ENCODE measurements around the gene CD302.
"Not testable (repeated sequence)": the region's sequence is repeated elsewhere in the genome, so short reads cannot be mapped to it uniquely, and the experiment has no call there.

The CD302 gene

DNA sequence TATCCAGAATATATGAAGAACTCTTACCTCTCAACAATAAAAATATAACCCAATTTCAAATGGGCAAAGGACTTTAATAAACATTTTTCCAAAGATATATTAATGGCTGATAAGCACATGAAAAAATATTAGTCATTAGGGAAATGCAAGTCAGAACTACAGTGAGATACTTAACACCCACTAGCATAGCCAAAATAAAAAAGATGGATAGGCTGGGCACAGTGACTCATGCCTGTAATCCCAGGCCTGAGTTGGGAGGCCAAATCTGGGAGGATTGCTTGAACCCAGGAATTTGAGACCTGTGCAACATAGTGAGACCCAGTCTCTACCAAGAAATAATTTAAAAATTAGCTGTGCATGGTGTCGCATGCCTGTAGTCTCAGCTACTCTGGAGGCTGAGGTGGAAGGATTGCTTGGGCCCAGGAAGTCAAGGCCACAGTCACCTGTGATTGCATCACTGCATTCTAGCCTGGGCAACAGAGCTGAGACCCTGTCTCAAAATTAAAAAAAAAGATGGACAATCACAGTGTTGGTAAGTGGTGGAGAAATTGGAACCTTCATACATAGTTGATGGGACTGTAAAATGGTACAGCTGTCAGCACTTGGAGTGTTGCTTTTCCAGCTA, 60.6 kb downstream of the CD302 start:
- TF ChIP-seq CTCF (IDR thresholded peaks at IDR 0.05; ENCODE audit: insufficient read depth, low read length, poor library complexity, severe bottlenecking) = no peak
- DNase-seq (ENCODE audit: extremely low read depth, insufficient read length) = no peak

DNA sequence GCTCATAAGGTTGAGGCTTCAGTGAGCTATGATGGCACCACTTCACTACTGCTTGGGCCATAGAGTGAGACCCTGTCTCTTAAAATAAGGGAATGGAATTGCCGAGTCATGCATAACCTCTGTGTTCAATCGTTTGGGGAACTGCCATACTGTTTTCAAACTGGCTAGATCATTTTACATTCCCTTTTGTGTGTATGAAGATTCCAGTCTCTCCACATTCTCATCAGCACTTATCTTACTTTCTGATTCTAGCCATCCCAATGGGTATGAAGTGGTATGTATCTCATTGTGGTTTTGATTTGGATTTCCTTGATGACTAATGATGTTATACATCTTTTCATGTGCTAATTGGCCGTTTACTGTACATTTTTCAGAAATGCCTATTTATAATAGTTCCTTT, 62.0 kb downstream of the CD302 start:
- no peak for DNase-seq (ENCODE audit: extremely low read depth, insufficient read length)
- Histone ChIP-seq H3K36me3 (ENCODE audit: control insufficient read depth, insufficient read depth, low read length) (peaks cover 23% of the 10 kb centered on the region), H3K4me3 (replicated peaks; ENCODE audit: low read depth, low read length) (no peak overlapping the region), H3K27me3 (replicated peaks; ENCODE audit: control insufficient read depth, insufficient read depth, low read length) (no peaks in the 10 kb centered on the region)
- TF ChIP-seq CTCF (IDR thresholded peaks at IDR 0.05; ENCODE audit: insufficient read depth, low read length, poor library complexity, severe bottlenecking) = no peak

More for the DNA sequence above, 60.6 kb downstream of the CD302 start:
- Histone ChIP-seq H3K4me3 (replicated peaks; ENCODE audit: low read depth, low read length) (no peak overlapping the region), H3K27me3 (replicated peaks; ENCODE audit: control insufficient read depth, insufficient read depth, low read length) (no peaks in the 10 kb centered on the region), H3K36me3 (ENCODE audit: control insufficient read depth, insufficient read depth, low read length) (peaks cover 22% of the 10 kb centered on the region)

GRCh38 chr2:159735648-159736047, 62.4 kb downstream of the CD302 start:
- Histone ChIP-seq H3K4me3 (replicated peaks; ENCODE audit: low read depth, low read length) (no peak overlapping the region), H3K27me3 (replicated peaks; ENCODE audit: control insufficient read depth, insufficient read depth, low read length) (no peaks in the 10 kb centered on the region), H3K36me3 (ENCODE audit: control insufficient read depth, insufficient read depth, low read length) (peaks cover 27% of the 10 kb centered on the region)
- no peak for DNase-seq (ENCODE audit: extremely low read depth, insufficient read length)
- no peak for TF ChIP-seq CTCF (IDR thresholded peaks at IDR 0.05; ENCODE audit: insufficient read depth, low read length, poor library complexity, severe bottlenecking)

DNA sequence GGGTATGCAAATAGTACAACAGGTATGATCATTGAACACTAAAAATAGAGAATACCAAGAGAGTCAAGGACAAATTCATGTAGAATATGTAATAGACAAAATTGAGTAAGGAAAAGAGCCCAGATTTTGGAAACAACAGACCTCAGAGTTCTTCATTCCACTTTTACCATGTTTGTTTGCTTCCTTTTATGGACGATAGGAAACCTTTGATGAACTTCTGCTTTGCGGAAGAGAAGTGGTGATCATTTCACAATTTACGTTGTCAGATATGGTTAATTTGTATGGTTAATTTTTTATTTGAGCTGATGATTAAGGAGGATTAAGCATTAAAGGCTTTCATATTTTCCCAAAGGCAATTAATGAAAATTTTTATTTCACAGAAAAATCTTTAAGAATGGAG, 69.4 kb downstream of the CD302 start:
- H3K4me3 ChIP-seq (replicated peaks; ENCODE audit: low read depth, low read length) = no peak overlapping the region
- peaks cover 8% of the 10 kb centered on the region for H3K36me3 ChIP-seq (ENCODE audit: control insufficient read depth, insufficient read depth, low read length)
- no peak for DNase-seq (ENCODE audit: extremely low read depth, insufficient read length)
- H3K27me3 ChIP-seq (replicated peaks; ENCODE audit: control insufficient read depth, insufficient read depth, low read length) = no peaks in the 10 kb centered on the region
- TF ChIP-seq CTCF (IDR thresholded peaks at IDR 0.05; ENCODE audit: insufficient read depth, low read length, poor library complexity, severe bottlenecking) = no peak

GRCh38 chr2:159725713-159726112, 72.3 kb downstream of the CD302 start:
- H3K27me3 ChIP-seq (replicated peaks; ENCODE audit: control insufficient read depth, insufficient read depth, low read length) = no peaks in the 10 kb centered on the region
- DNase-seq (ENCODE audit: extremely low read depth, insufficient read length) = no peak
- TF ChIP-seq CTCF (IDR thresholded peaks at IDR 0.05; ENCODE audit: insufficient read depth, low read length, poor library complexity, severe bottlenecking) = no peak
- H3K36me3 ChIP-seq (ENCODE audit: control insufficient read depth, insufficient read depth, low read length) = peaks cover under 1% of the 10 kb centered on the region
- H3K4me3 ChIP-seq (replicated peaks; ENCODE audit: low read depth, low read length) = no peak overlapping the region

DNA sequence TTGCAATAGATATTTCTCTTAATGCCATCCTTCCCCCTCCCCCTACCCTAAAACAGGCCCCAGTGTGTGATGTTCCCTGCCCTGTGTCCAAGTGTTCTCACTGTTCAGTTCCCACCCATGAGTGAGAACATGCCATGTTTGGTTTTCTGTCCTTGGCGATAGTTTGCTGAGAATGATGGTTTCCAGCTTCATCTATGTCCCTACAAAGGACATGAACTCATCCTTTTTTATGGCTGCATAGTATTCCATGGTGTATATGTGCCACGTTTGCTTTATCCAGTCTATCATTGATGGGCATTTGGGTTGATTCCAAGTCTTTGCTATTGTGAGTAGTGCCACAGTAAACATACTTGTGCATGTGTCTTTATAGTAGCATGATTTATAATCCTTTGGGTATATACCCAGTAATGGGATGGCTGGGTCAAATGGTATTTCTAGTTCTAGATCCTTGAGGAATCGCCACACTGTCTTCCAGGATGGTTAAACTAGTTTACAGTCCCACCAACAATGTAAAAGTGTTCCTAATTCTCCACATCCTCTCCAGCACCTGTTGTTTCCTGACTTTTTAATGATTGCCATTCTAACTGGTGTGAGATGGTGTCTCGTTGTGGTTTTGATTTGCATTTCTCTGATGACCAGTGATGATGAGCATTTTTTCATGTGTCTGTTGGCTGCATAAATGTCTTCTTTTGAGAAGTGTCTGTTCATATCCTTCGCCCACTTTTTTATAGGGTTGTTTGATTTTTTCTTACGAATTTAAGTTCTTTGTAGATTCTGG, 73.0 kb downstream of the CD302 start:
- DNase-seq (ENCODE audit: extremely low read depth, insufficient read length) = not testable (repeated sequence)

More for the DNA sequence above, 73.0 kb downstream of the CD302 start:
- H3K36me3 ChIP-seq (ENCODE audit: control insufficient read depth, insufficient read depth, low read length); H3K4me3 ChIP-seq (replicated peaks; ENCODE audit: low read depth, low read length); H3K27me3 ChIP-seq (replicated peaks; ENCODE audit: control insufficient read depth, insufficient read depth, low read length): not testable (repeated sequence)
